ENCODE data around the gene ACO1.
"Not testable (repeated sequence)": the region's sequence is repeated elsewhere in the genome, so short reads cannot be mapped to it uniquely, and the experiment has no call there.

Gene ACO1

DNA sequence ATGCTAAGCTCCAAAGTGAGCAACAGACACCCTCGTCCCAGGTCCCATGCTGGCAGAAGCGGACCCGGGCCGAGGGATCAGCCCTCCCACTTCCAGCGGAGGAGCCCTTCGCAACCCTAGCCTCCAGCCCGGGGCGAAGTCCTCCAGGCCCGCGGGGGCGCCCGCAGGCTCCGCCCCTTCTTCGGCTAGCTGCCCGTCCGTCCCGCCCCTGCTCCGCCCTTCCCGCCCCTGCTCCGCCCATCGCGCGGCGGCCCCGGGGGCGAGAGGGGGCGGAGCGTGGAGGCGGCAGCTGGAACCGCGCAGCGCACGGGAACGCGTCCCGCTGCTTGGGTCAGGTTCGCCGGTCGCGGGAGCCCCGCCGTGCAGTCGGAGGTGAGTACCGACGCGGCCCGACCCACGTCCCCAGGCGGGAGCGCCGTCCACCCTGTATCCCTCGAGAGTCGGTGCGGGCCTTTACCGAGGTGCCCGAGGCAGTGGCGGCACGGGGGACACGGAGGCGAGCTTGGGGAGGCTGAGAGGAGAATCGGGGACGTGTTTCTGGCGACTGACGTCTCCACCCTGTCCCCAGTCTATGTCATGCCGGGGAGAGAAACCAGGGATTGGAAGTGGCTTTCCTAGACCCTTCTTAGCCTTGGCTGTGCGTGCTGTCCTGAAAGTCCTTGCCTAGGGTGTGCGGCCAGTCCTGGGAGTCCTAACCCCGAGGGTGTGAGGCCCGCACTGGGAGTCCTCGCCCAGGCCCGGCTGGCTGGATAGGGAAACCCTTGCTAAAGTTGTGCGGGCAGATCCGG is at the start of gene ACO1:
TSS of gene ACO1 (plus strand) at position 280 of the 788 bp plus-strand sequence. CDS start 20,864 bp downstream, outside the sequence.
- DNase-seq (ENCODE audit: low spot score): peak; percentile 99

- DNase-seq (ENCODE audit: low spot score): no peak
Measured at GRCh38 chr9:32334916-32335895, 49.2 kb upstream of the ACO1 start.

GRCh38 chr9:32339424-32339823 is 45.0 kb upstream of the ACO1 start:
- DNase-seq (ENCODE audit: low spot score): no peak

- DNase-seq (ENCODE audit: low spot score): no peak
Measured at GRCh38 chr9:32340361-32340760, 44.1 kb upstream of the ACO1 start.

- DNase-seq (ENCODE audit: low spot score): no peak
Measured at GRCh38 chr9:32344551-32345182, 39.8 kb upstream of the ACO1 start.

GRCh38 chr9:32345243-32345642 is 39.2 kb upstream of the ACO1 start:
- DNase-seq (ENCODE audit: low spot score): no peak

DNA sequence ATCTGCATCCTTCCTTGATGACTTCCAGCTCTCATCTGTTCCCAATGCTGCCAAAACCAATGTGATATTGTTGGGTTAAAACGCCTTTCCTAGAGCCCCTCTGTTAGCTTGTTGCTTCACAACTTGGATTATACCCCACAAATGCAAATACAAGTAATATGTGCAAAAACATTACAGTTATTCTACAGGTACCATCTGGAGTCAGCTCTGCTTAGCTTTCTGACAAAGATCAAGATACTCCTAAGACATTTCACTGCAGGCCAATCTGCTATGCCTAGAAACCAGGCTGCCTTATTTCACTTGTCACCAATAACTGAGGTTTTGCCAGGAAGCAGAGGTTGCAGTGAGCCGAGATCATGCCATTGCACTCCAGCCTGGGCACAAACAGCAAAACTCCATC is 36.9 kb upstream of the ACO1 start:
- no peak for DNase-seq (ENCODE audit: low spot score)

DNA sequence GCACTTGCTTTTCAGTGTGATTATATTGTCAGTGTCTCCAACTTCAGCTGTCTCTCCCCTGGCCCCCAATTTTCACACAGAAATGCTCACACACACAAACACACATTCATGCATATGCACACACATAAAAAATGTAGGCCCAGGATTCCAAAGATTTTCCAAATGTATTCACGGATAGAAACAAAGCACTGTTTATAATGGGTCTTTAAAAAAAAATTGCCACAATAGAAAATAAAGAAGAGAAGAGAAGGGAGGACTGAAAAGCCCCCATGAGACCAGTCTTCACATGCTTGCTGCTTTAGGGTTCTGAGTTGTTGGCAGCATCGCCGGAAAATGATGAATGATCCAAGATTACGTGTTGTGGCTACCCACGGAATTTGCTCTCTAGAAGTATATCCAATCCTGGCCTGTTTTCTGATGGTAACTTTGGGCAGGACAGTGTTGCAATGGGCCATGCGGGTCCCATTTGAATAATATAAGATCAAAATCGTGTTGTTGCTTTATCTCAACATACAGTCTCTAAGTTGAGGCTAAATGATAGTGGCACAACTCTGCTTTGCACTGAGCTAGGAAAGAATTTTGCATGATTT is 36.2 kb upstream of the ACO1 start:
- DNase-seq (ENCODE audit: low spot score): no peak

DNA sequence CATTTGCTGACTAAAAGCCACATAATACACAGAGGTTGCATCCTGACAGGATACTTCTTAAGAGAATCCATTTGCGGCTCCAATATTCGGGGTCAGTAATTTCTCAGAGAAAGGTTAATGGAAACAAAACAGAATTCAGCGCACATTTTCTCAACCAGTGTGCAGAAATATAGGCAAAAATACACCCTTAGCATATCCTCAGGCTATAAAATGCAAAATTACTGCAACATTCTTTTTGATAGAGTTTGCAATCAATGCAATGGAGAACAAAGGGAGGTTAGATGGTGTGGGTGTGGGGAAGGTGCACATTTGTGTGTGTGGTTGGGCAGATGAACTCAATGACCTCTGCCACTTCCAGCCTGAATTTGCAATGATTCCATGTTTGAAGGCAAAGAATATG is 35.4 kb upstream of the ACO1 start:
- DNase-seq (ENCODE audit: low spot score): no peak

- no peak for DNase-seq (ENCODE audit: low spot score)
Measured at GRCh38 chr9:32350682-32351081, 33.8 kb upstream of the ACO1 start.

DNA sequence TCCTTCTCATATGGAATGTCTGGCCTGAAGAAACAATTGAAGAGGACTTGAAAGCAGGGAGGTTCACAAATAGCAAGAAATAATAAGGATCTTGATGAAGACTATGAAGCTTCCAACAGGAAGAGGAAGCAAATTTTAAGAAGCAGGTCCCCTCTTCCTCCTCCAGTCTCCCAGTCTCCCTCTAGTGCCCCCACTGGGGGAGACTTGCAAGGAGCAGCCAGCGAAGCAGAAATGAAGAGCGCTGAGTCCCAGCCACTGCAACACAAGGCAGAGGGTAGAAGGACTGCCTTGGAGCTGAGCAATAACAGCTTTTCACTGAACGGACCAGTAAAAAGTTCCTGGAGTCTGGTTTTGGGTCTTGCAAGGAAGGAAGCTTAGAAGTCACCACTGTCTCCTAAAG is 32.6 kb upstream of the ACO1 start:
- DNase-seq (ENCODE audit: low spot score): no peak

DNA sequence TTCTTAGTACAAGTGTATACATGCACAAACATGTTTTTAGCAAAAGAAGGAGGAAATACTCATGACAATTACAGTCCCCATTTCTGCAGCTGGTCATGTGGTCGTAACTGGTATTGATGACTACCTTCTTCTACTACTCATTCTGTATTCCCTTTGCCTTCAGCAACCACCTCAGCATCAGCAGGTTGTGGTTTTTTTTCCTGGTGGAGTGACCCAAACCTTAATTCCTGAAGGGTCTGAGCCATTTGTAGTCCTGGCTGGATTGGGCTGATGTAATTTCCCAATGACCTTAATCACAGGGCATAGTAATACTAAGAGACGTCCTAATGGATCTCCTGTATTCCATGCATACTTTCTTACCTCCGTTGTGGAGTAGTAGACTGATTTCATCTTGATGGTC is 31.0 kb upstream of the ACO1 start:
- DNase-seq (ENCODE audit: low spot score): not testable (repeated sequence)

GRCh38 chr9:32359452-32359851 is 25.0 kb upstream of the ACO1 start:
- DNase-seq (ENCODE audit: low spot score): no peak

DNA sequence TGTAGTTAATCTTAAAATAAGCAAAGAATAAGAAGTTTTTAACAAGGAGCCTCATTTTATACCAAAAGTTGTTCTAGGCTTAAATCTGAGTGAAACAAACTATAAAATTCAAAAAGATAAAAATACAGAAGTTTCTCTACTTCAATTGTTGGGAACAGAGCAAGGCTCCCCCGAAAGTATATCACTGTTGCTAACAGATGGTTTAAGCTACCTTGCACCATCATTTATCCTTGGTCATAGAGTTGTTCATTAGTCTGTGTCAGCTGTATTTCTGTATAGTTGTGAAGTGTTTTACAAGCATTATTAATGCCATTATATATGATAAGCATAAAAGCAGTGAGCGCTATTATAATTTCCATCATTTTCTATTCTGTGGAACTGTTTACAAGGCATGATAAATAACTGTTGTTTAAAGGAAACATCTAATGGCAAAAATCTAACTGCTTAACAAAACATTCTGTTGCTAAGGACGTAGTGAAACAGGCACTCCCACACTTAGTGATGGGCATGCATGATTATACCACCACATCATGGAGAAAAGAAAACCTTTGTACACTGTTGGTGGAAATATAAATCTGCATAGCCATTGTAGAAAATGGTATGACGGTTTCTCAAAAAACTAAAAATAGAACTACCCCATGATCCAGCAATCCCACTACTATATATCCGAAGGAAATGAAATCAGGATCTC is 23.3 kb upstream of the ACO1 start:
- DNase-seq (ENCODE audit: low spot score): no peak

- DNase-seq (ENCODE audit: low spot score): no peak
Measured at GRCh38 chr9:32371279-32371678, 13.2 kb upstream of the ACO1 start.

DNA sequence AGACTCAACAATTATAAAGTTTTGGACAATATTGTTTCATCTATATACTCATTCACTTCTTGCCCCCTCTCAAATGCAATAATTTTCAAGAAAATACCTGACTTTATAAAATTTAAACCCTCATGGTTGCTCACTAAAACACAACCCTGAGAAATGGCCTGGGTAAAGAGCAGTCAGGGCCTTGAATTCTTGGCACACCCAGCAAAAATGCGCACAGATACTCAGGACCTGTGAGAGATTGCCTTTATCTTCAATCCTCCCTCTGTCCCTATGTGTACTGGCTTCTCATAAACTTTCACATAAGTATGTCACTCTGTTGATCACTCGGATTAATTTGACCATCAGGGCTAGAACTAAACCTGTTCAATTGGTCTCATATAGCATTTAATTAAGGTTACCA is 12.8 kb upstream of the ACO1 start:
- no peak for DNase-seq (ENCODE audit: low spot score)

DNA sequence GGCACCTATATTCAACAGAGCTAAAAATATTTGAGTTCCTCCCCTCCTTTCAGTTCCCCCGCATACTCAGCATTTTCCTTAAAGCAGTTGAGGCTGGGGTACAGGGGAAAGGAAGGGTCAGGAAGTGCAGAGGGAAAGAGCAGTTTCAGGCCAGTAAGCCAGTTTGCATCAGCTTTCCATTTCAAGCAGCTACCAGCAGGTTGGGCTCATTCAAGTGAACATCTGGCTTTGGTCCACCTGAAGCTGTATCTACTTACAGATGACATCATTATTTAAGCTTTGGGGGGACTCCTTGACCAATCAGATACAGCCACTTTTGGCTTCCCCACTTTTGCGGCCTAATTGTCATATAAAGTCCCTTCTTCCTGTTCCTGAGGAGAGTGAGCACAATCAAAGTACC is 8.2 kb upstream of the ACO1 start:
- DNase-seq (ENCODE audit: low spot score): no peak

DNA sequence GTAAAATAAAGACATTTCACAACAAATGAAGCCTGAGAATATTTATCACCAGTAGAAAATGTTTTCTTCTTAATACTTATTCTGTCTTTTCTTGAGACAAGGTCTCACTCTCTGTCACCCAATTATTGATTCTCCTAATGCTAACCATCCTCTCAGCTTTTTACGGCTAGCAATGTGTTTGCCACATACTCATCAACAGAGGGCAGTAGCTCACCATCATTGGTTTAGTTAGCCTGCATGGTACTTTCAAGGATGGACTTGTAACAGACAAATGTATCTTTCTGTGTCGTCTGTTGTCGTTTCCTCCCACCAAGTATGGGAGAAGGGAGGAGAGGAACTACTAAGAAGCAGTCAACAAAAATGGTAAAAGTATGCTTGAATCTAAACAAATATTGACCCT is 5.9 kb upstream of the ACO1 start:
- DNase-seq (ENCODE audit: low spot score): peak; percentile 62

- DNase-seq (ENCODE audit: low spot score): peak; percentile 79
Measured at GRCh38 chr9:32378993-32379729, 5.3 kb upstream of the ACO1 start.

DNA sequence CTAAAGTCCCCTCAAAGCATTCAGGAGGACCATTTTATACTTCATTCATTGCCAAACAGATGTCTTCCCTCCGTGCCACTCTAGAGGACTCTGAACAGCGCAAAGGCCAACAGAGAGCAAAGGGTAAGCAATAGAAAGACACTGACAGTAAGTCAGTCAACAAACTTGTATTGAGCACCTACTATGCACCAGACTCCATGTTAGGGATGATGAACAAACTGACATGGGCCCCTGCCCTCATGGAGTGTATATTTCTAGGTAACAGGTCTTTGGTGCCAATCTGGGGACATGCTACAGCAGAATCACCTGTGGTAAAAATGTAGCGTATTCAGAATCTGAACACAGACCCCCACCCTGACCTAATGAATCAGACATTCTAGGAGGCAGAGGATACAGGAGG is 3.5 kb upstream of the ACO1 start:
- DNase-seq (ENCODE audit: low spot score): no peak
